Vagina (tissue), 2 donors: ENCODE data around the gene TSPAN14. TPM values are rescaled to one million over a fixed set of nuclear protein-coding genes. Genes with fewer than 3 reads are reported as not detected.

Source experiments
- DNase-seq, 2 donors: peaks; one replicate each; pipeline ENCODE4 v3.0.0-alpha.2; 2017; ENCODE audit errors: extremely low spot score in 2 of 2
- H3K27ac ChIP-seq: fragments of 200-600 bp; sonication (generic); one replicate; pipeline ENCODE4 v1.5.1; 2019
- H3K27me3 ChIP-seq: fragments of 200-600 bp; sonication (generic); one replicate; pipeline ENCODE4 v1.5.1; 2019
- H3K36me3 ChIP-seq, 2 donors: fragments of 200-600 bp; sonication (generic); one replicate each; pipeline ENCODE4 v1.5.1; 2017 to 2019
- H3K4me1 ChIP-seq: fragments of 200-600 bp; sonication (generic); one replicate; pipeline ENCODE4 v1.5.1; 2019
- H3K4me3 ChIP-seq, 2 donors: fragments of 200-600 bp; sonication (generic); 1 replicate in 1 of 2; 2 replicates in 1 of 2; pipeline ENCODE4 v1.5.1; 2016 to 2019
- H3K9me3 ChIP-seq: fragments of 200-600 bp; sonication (generic); one replicate; pipeline ENCODE4 v1.5.1; 2019
- POLR2A ChIP-seq, 2 donors: fragments of 450-650 bp; IDR thresholded peaks; one replicate each; pipeline ENCODE4 v1.6.1; 2017; ENCODE audit warnings: antibody characterized with exemption in 2 of 2, mild to moderate bottlenecking in 2 of 2, moderate library complexity in 2 of 2
- POLR2AphosphoS5 ChIP-seq, 2 donors: sonication (generic); formaldehyde crosslinking; IDR thresholded peaks; one replicate each; pipeline ENCODE4 v1.9.0; 2017; ENCODE audit warnings: antibody characterized with exemption in 2 of 2, mild to moderate bottlenecking in 2 of 2, low read depth in 1 of 2; ENCODE audit not compliant: insufficient read depth in 1 of 2
- intact Hi-C: fragments of 100-400 bp; cut with DNase I; formaldehyde crosslinking; loops from one replicate; pipeline ENCODE4 v1.15.1; 2023
- total RNA-seq: library from RNA; depleted of rRNA; stranded (reverse); fragments of >200 nt; gene quantifications from one replicate; pipeline ENCODE4 v1.2.3, GENCODE V29; 2016
- TF ChIP-seq, protein P1 (sequence below), 3 experiments: fragments of 450-650 bp in 2 of 3; fragments of 200-600 bp in 1 of 3; sonication (generic) in 1 of 3; IDR thresholded peaks; one replicate each; pipeline ENCODE4 v1.5.1; 2017 to 2019; ENCODE audit warnings: antibody characterized with exemption in 3 of 3, mild to moderate bottlenecking in 2 of 3, moderate library complexity in 2 of 3

Gene TSPAN14
- total RNA-seq, 1 donor from 2014 or later = 98.0 TPM

DNA sequence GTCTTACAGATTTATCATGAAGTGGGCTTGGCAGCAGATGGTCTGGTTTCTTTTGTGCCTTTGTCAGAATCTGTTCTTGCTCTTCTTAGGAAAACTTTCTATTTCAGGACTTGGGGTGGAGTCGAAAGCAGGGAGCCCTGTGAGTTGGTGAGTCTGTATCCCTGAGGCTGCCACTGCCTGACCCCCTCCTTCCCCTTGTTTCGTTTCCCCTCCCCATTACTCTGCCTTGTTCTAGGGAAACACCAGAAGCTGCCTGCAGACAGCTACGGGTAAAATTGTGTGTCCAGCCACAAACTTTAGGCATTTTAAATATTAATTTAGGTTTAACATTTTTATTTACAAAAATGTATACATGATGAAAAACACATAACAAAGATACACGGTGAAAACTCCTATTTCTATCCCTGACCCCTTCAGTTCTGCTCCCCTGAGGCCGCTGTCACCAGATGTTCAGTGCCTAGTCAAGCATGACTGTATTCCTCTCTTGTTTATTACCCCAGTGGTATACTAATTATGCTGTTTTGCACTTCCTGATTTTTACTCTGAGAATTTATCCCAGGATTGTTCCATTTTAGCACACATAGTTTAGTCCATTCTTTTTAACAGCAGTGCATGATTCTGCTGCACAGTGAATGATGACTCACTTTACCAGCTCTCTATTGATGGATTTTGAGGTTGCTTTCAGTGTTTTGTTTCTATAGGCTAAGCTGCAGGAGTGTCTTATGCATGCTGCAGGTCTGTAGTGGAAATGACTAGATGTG is 9.1 kb downstream of the TSPAN14 start:
- H3K27ac ChIP-seq = peak overlapping the region; percentile 89
- H3K9me3 ChIP-seq = no peaks in the 10 kb centered on the region
- no peaks in the 10 kb centered on the region for H3K27me3 ChIP-seq
- H3K4me1 ChIP-seq = peaks cover 100% of the 10 kb centered on the region
- intact Hi-C loops = loop anchor here (5.0 kb wide), 1 partner anchor 34 kb away; no protein-coding TSS in a partner anchor
- DNase-seq = no peak
- no peaks in the 10 kb centered on the region for H3K36me3 ChIP-seq
- TF ChIP-seq POLR2A (IDR thresholded peaks at IDR 0.05) (no peak), POLR2AphosphoS5 (IDR thresholded peaks at IDR 0.05; ENCODE audit: insufficient read depth in 1 of 2, low read depth in 1 of 2) (no peak)
- TF ChIP-seq, protein P1, sequence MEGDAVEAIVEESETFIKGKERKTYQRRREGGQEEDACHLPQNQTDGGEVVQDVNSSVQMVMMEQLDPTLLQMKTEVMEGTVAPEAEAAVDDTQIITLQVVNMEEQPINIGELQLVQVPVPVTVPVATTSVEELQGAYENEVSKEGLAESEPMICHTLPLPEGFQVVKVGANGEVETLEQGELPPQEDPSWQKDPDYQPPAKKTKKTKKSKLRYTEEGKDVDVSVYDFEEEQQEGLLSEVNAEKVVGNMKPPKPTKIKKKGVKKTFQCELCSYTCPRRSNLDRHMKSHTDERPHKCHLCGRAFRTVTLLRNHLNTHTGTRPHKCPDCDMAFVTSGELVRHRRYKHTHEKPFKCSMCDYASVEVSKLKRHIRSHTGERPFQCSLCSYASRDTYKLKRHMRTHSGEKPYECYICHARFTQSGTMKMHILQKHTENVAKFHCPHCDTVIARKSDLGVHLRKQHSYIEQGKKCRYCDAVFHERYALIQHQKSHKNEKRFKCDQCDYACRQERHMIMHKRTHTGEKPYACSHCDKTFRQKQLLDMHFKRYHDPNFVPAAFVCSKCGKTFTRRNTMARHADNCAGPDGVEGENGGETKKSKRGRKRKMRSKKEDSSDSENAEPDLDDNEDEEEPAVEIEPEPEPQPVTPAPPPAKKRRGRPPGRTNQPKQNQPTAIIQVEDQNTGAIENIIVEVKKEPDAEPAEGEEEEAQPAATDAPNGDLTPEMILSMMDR (IDR thresholded peaks at IDR 0.05) = no peak
- no peak overlapping the region for H3K4me3 ChIP-seq

DNA sequence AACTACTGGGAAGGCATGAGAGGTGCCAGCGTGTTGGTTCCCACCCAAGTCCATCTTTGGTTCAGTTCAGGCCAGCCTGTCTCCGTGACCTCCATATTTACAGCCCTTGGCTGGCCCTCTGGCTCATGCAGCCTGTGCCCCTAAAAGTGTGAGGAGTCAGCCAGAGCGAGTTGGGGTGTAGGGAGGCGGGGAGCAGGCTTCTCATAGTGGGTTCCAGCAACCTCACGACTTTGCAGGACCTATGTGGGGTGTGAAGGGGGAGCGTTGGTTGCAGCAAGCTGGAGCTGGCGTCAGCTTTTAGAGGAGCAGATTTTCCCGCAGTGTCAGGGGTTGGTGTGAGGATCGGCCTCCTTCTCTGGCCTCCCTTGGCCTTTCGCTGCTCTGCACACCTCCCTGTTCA is 9.8 kb downstream of the TSPAN14 start:
- no peak for DNase-seq
- TF ChIP-seq, protein P1 (IDR thresholded peaks at IDR 0.05) = no peak
- no peak for TF ChIP-seq POLR2AphosphoS5 (IDR thresholded peaks at IDR 0.05; ENCODE audit: insufficient read depth in 1 of 2, low read depth in 1 of 2)
- no peak for TF ChIP-seq POLR2A (IDR thresholded peaks at IDR 0.05)
- no peak overlapping the region for H3K4me3 ChIP-seq

DNA sequence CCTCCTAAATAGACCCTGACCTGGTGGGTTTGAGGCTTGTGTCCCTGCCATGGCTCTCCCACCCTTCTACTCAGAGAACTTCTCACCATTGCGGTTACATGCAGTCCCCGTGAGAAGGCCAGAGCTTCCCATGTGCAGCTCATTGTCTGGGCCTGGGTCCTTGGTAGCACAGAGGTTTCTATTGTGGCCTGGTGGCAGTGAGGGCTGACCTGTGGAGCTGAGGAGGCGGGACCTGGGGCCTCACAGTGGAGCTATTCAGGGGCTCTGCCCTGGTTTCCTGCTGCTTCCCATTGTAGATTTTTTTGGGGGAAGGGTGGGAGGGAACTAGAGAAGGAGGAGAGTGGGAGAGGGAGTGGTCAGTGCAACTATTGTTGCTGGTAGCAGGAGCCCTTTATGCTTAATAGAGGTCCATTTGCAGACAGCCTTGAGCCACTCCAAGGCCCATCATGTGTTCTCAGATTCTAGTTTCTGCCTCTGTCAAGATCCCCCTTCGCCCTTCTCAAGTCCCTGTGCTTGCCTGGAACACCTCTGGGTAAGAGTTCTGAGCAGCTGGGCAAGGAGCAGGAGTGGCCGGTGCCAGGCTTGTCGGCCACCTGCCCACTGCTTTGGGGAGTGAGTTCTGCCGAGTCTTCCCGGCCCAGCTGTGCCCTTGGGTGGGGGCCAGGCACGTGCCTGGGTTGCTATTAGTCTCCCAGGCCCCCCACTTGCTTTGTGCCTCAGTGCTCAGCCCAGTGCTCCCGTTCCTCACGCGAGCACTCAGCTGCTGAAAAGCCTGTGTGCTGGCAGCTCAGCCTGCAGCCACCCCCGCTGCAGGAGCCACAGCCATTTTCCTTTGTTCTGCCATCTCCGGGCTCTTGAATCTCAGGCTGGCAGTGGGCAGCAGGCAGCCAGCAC is 10.7 kb downstream of the TSPAN14 start:
- peaks cover 100% of the 10 kb centered on the region for H3K4me1 ChIP-seq
- no peak for DNase-seq
- H3K4me3 ChIP-seq = peak overlapping the region; percentile 3 to 4
- intact Hi-C loops = loop anchor here (5.0 kb wide), 1 partner anchor 32 kb away; no protein-coding TSS in a partner anchor
- TF ChIP-seq POLR2AphosphoS5 (IDR thresholded peaks at IDR 0.05; ENCODE audit: insufficient read depth in 1 of 2, low read depth in 1 of 2) (no peak), POLR2A (IDR thresholded peaks at IDR 0.05) (no peak)
- TF ChIP-seq, protein P1 (IDR thresholded peaks at IDR 0.05) = no peak
- H3K27ac ChIP-seq = peak overlapping the region; percentile 89
- no peaks in the 10 kb centered on the region for H3K27me3 ChIP-seq
- no peaks in the 10 kb centered on the region for H3K36me3 ChIP-seq
- H3K9me3 ChIP-seq = no peaks in the 10 kb centered on the region

More for the DNA sequence above, 9.8 kb downstream of the TSPAN14 start:
- Histone ChIP-seq H3K27ac (peak overlapping the region; percentile 89), H3K27me3 (no peaks in the 10 kb centered on the region), H3K36me3 (no peaks in the 10 kb centered on the region), H3K9me3 (no peaks in the 10 kb centered on the region), H3K4me1 (peaks cover 100% of the 10 kb centered on the region)
- intact Hi-C loops = loop anchor here (5.0 kb wide), 1 partner anchor 33 kb away; no protein-coding TSS in a partner anchor

DNA sequence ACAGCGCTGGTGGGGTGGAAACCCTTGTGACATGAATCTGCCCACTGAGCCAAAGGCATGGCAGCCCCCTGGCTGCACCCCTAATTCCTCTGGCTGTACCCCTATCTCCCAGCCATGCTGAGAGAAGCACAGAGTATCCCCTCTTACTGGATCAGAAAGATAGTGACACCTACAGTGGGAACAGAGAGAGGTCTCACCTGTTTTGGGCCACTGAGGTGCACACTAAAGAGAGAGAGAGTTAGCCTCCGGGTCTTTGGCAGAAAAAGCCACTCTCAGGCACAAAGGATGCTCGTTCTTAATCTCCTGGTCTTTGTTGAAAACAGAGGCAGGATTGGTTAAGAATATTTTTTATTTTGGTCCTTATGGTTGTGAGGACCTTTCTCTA is 11.3 kb downstream of the TSPAN14 start:
- Histone ChIP-seq H3K9me3 (no peaks in the 10 kb centered on the region), H3K27me3 (no peaks in the 10 kb centered on the region), H3K4me3 (peak overlapping the region; percentile 3 to 4), H3K36me3 (peaks cover 0 to 2% of the 10 kb centered on the region in 2 donors), H3K4me1 (peaks cover 100% of the 10 kb centered on the region), H3K27ac (peak overlapping the region; percentile 89)
- intact Hi-C loops = no loop called here
- no peak for DNase-seq
- TF ChIP-seq, protein P1 (IDR thresholded peaks at IDR 0.05) = no peak
- TF ChIP-seq POLR2A (IDR thresholded peaks at IDR 0.05) = no peak
- no peak for TF ChIP-seq POLR2AphosphoS5 (IDR thresholded peaks at IDR 0.05; ENCODE audit: insufficient read depth in 1 of 2, low read depth in 1 of 2)
